ENCODE results near the gene PSG3.
"Not testable (repeated sequence)": the region's sequence is repeated elsewhere in the genome, so short reads cannot be mapped to it uniquely, and the experiment has no call there.

Gene PSG3

GRCh38 chr19:42740381-42740780 is at the start of gene PSG3:
Gene PSG3 (minus strand): TSS chr19:42740481. CDS start chr19:42740384, 97 bp downstream.
- not testable (repeated sequence) for DNase-seq

GRCh38 chr19:42788766-42789165 is 48.5 kb upstream of the PSG3 start:
- DNase-seq: not testable (repeated sequence)

GRCh38 chr19:42787766-42788165 is 47.5 kb upstream of the PSG3 start:
- not testable (repeated sequence) for DNase-seq

- peak; percentile 8 for DNase-seq
Observed at GRCh38 chr19:42776750-42777612, 36.7 kb upstream of the PSG3 start.

- DNase-seq: not testable (repeated sequence)
Observed at GRCh38 chr19:42774510-42775158, 34.4 kb upstream of the PSG3 start.

- not testable (repeated sequence) for DNase-seq
Observed at GRCh38 chr19:42767319-42767718, 27.0 kb upstream of the PSG3 start.

GRCh38 chr19:42766871-42767270 is 26.6 kb upstream of the PSG3 start:
- not testable (repeated sequence) for DNase-seq

GRCh38 chr19:42764836-42765235 is 24.6 kb upstream of the PSG3 start:
- DNase-seq: no peak

GRCh38 chr19:42762789-42763188 is 22.5 kb upstream of the PSG3 start:
- no peak for DNase-seq

- not testable (repeated sequence) for DNase-seq
Observed at GRCh38 chr19:42761924-42762295, 21.6 kb upstream of the PSG3 start.

GRCh38 chr19:42760954-42761923 is 21.0 kb upstream of the PSG3 start:
- DNase-seq: not testable (repeated sequence)

GRCh38 chr19:42758667-42759066 is 18.4 kb upstream of the PSG3 start:
- not testable (repeated sequence) for DNase-seq

- DNase-seq: not testable (repeated sequence)
Observed at GRCh38 chr19:42752246-42752645, 12.0 kb upstream of the PSG3 start.

- not testable (repeated sequence) for DNase-seq
Observed at GRCh38 chr19:42741726-42742607, 1.7 kb upstream of the PSG3 start.

GRCh38 chr19:42737581-42738011 is 2.7 kb downstream of the PSG3 start:
- not testable (repeated sequence) for DNase-seq

GRCh38 chr19:42728341-42728740 is 11.9 kb downstream of the PSG3 start:
- not testable (repeated sequence) for DNase-seq

GRCh38 chr19:42714000-42714399 is 26.3 kb downstream of the PSG3 start:
- not testable (repeated sequence) for DNase-seq

GRCh38 chr19:42712753-42713152 is 27.5 kb downstream of the PSG3 start:
- DNase-seq: not testable (repeated sequence)

- not testable (repeated sequence) for DNase-seq
Observed at GRCh38 chr19:42710986-42711385, 29.3 kb downstream of the PSG3 start.

GRCh38 chr19:42697884-42698283 is 42.4 kb downstream of the PSG3 start:
- no peak for DNase-seq

- no peak for DNase-seq
Observed at GRCh38 chr19:42695811-42696503, 44.3 kb downstream of the PSG3 start.

Measured in CD4-positive, alpha-beta T cell treated with Interleukin-4 for 4 hours (primary cell).